CD8-positive, alpha-beta memory T cell (primary cell): ENCODE results near the gene CALN1. TPM values are rescaled to one million over a fixed set of nuclear protein-coding genes. Genes with fewer than 3 reads are reported as not detected.
"Not testable (repeated sequence)": the region's sequence is repeated elsewhere in the genome, so short reads cannot be mapped to it uniquely, and the experiment has no call there.

Source experiments
- CTCF ChIA-PET: fragments of 350-600 bp; sonication (Branson Sonifier 250); formaldehyde crosslinking; loops from one replicate; lab custom pipeline; 2021; ENCODE audit warnings: antibody characterized with exemption; lab: Charles Lee
- POLR2A ChIA-PET: fragments of 350-600 bp; sonication (Branson Sonifier 250); formaldehyde crosslinking; loops from one replicate; lab custom pipeline; 2021; ENCODE audit warnings: antibody characterized with exemption; lab: Charles Lee
- DNase-seq, 5 donors: peaks; one replicate each; pipeline versions ENCODE4 v3.0.0 to v3.0.0-alpha.2; 2020 to 2022; ENCODE audit warnings: mixed read lengths in 1 of 5
- H3K27ac ChIP-seq: one replicate; pipeline ENCODE4 v1.7.0; 2013; ENCODE audit warnings: low read depth, mild to moderate bottlenecking, low read length, moderate library complexity
- H3K27me3 ChIP-seq: 2 replicates; pipeline ENCODE4 v1.7.0; 2013; ENCODE audit warnings: low read length, mild to moderate bottlenecking; ENCODE audit not compliant: insufficient read depth, poor library complexity, severe bottlenecking
- H3K36me3 ChIP-seq: 2 replicates; pipeline ENCODE4 v1.7.0; 2013; ENCODE audit warnings: mild to moderate bottlenecking, low read length, moderate library complexity; ENCODE audit not compliant: insufficient read depth
- H3K4me1 ChIP-seq: 2 replicates; pipeline ENCODE4 v1.7.0; 2013; ENCODE audit warnings: mild to moderate bottlenecking, low read length, moderate library complexity; ENCODE audit not compliant: insufficient read depth
- H3K4me3 ChIP-seq: 2 replicates; pipeline ENCODE4 v1.7.0; 2013; ENCODE audit warnings: mild to moderate bottlenecking, low read length
- H3K9me3 ChIP-seq: 2 replicates; pipeline ENCODE4 v1.7.0; 2013; ENCODE audit warnings: mild to moderate bottlenecking, low read length
- H3K27ac Mint-ChIP-seq, 8 donors: one replicate each; pipeline ENCODE4 v1.8.0; 2020 to 2021; ENCODE audit warnings: mixed read lengths in 8 of 8, mild to moderate bottlenecking in 6 of 8, inconsistent platforms in 3 of 8, moderate library complexity in 3 of 8
- H3K27me3 Mint-ChIP-seq, 2 donors: one replicate each; pipeline ENCODE4 v1.8.0; 2020 to 2021; ENCODE audit warnings: mixed read lengths in 2 of 2, mild to moderate bottlenecking in 1 of 2, moderate library complexity in 1 of 2
- H3K36me3 Mint-ChIP-seq, 3 donors: one replicate each; pipeline ENCODE4 v1.8.0; 2020 to 2021; ENCODE audit warnings: mixed read lengths in 3 of 3, inconsistent platforms in 1 of 3, mild to moderate bottlenecking in 1 of 3
- H3K4me1 Mint-ChIP-seq, 3 donors: one replicate each; pipeline ENCODE4 v1.8.0; 2020 to 2021; ENCODE audit warnings: mixed read lengths in 3 of 3, inconsistent platforms in 1 of 3, mild to moderate bottlenecking in 1 of 3
- H3K4me3 Mint-ChIP-seq, 7 donors: one replicate each; pipeline ENCODE4 v1.8.0; 2020 to 2021; ENCODE audit warnings: mixed read lengths in 7 of 7, mild to moderate bottlenecking in 6 of 7, moderate library complexity in 4 of 7, inconsistent platforms in 2 of 7
- H3K9me3 Mint-ChIP-seq, 5 donors: one replicate each; pipeline ENCODE4 v1.8.0; 2020 to 2022; ENCODE audit warnings: mixed read lengths in 5 of 5, mild to moderate bottlenecking in 3 of 5, moderate library complexity in 2 of 5, inconsistent platforms in 1 of 5
- polyA plus RNA-seq: library from polyadenylated mRNA; unstranded; fragments of 300-500 nt; fragmentation: Illumina TruSeq; gene quantifications from one replicate; pipeline ENCODE4 v1.2.3, GENCODE V29; 2021
- total RNA-seq, 2 experiments: library from RNA; stranded (reverse); gene quantifications; one replicate each; pipeline ENCODE4 v1.2.3, GENCODE V29; 2021

CALN1 gene
- total and polyA plus RNA-seq, 3 experiments from 2014 or later = not detected

DNA sequence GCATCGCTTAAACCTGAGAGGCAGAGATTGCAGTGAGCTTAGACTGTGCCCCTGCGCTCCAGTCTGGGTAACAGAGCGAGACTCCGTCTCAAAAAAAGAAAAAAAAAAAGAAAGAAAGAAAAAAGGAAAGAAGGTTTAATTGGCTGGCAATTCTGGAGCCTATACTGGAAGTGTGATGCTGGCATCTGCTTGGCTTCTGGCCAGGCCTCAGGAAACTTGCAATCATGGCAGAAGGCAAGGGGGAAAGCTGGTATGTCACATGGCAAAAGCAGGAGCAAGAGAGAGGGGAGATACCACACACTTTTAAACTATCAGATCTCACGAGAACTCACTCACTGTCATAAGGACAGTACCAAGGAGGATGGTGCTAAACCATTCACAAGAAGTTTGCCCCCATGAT lies 190.0 kb downstream of the CALN1 start:
- H3K9me3 ChIP-seq = no peaks in the 10 kb centered on the region
- no peak overlapping the region for H3K27ac Mint-ChIP-seq
- no peaks in the 10 kb centered on the region for H3K27me3 ChIP-seq
- H3K27ac ChIP-seq = no peak overlapping the region
- ChIA-PET CTCF (no interaction called here), POLR2A (no interaction called here)
- H3K4me3 ChIP-seq = no peak overlapping the region
- no peaks in the 10 kb centered on the region for H3K36me3 ChIP-seq
- no peaks in the 10 kb centered on the region for H3K4me1 Mint-ChIP-seq
- no peaks in the 10 kb centered on the region for H3K27me3 Mint-ChIP-seq
- H3K9me3 Mint-ChIP-seq = peaks cover 0 to 22% (median 11%) of the 10 kb centered on the region in 5 donors
- no peak overlapping the region for H3K4me3 Mint-ChIP-seq
- no peaks in the 10 kb centered on the region for H3K4me1 ChIP-seq
- H3K36me3 Mint-ChIP-seq = no peaks in the 10 kb centered on the region
- DNase-seq = no peak

- CTCF ChIA-PET = no interaction called here
- H3K27ac Mint-ChIP-seq = no peak overlapping the region
These were observed 192.6 kb downstream of the CALN1 start for GRCh38 chr7:72219500-72219899.

GRCh38 chr7:72217151-72217550 lies 195.0 kb downstream of the CALN1 start:
- no peak overlapping the region for H3K27ac Mint-ChIP-seq
- peaks cover 3 to 15% (median 8%) of the 10 kb centered on the region in 5 donors for H3K9me3 Mint-ChIP-seq
- Histone ChIP-seq H3K9me3 (no peaks in the 10 kb centered on the region), H3K36me3 (no peaks in the 10 kb centered on the region), H3K27me3 (no peaks in the 10 kb centered on the region), H3K4me3 (no peak overlapping the region), H3K4me1 (no peaks in the 10 kb centered on the region), H3K27ac (no peak overlapping the region)
- no peaks in the 10 kb centered on the region for H3K36me3 Mint-ChIP-seq
- H3K4me1 Mint-ChIP-seq = no peaks in the 10 kb centered on the region
- no peak for DNase-seq
- H3K27me3 Mint-ChIP-seq = peaks cover 0 to 3% of the 10 kb centered on the region in 2 donors
- no peak overlapping the region for H3K4me3 Mint-ChIP-seq
- ChIA-PET CTCF (no interaction called here), POLR2A (no interaction called here)

More at GRCh38 chr7:72219500-72219899, 192.6 kb downstream of the CALN1 start:
- H3K9me3 ChIP-seq = no peaks in the 10 kb centered on the region
- Mint-ChIP-seq H3K9me3 (peaks cover 0 to 18% (median 7%) of the 10 kb centered on the region in 5 donors), H3K4me3 (no peak overlapping the region), H3K4me1 (no peaks in the 10 kb centered on the region), H3K36me3 (no peaks in the 10 kb centered on the region), H3K27me3 (no peaks in the 10 kb centered on the region)
- H3K36me3 ChIP-seq = no peaks in the 10 kb centered on the region
- no peak overlapping the region for H3K27ac ChIP-seq
- no peak for DNase-seq
- POLR2A ChIA-PET = no interaction called here
- no peak overlapping the region for H3K4me3 ChIP-seq
- H3K27me3 ChIP-seq = no peaks in the 10 kb centered on the region
- no peaks in the 10 kb centered on the region for H3K4me1 ChIP-seq

DNA sequence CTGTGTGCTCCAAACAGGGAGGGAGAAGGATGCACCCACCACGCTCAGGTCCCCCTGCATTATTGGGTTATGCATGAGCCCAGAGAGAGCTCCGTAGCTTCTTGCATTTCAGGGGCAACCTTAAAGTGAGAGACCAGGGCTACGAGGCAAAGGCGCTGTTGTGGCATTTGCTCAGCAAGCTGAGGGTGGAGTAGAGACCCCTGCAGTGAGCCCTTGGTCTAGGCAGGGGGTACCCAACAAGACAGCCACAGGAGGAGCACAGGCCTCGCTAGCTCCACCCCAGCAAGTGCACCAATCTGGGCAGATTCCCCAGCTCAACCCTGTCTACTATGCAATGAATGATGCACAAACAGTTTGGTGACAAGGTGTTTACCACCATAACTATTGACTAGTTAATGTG lies 198.4 kb downstream of the CALN1 start:
- Mint-ChIP-seq H3K27ac (no peak overlapping the region), H3K4me3 (no peak overlapping the region), H3K36me3 (no peaks in the 10 kb centered on the region), H3K27me3 (peaks cover 0 to 3% of the 10 kb centered on the region in 2 donors), H3K4me1 (no peaks in the 10 kb centered on the region), H3K9me3 (peaks cover 5 to 30% (median 13%) of the 10 kb centered on the region in 5 donors)
- CTCF ChIA-PET = no interaction called here
- no peaks in the 10 kb centered on the region for H3K36me3 ChIP-seq
- H3K27me3 ChIP-seq = no peaks in the 10 kb centered on the region
- no peaks in the 10 kb centered on the region for H3K9me3 ChIP-seq
- POLR2A ChIA-PET = no interaction called here
- no peaks in the 10 kb centered on the region for H3K4me1 ChIP-seq
- no peak for DNase-seq
- H3K27ac ChIP-seq = no peak overlapping the region
- no peak overlapping the region for H3K4me3 ChIP-seq

DNA sequence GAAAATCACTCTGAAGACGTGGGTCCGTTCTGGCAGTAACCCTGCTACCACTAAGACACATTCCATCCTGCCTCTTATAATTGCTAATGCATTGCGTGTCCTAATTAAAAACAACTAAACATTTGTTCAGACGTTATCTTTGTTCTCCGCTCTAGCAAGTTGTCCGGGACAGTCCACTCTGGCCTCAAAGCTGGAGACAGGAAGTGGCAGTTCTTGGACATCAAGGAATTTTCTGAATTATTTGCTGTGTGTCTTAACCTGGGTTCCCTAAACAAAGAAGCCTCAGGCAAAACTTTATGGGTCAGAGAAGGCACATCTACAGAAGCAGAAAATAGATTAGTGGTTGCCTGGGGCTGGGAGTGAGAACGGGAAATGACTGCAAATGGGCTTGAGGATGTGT lies 199.1 kb downstream of the CALN1 start:
- no peaks in the 10 kb centered on the region for H3K27me3 ChIP-seq
- Mint-ChIP-seq H3K4me1 (no peaks in the 10 kb centered on the region), H3K36me3 (no peaks in the 10 kb centered on the region), H3K27me3 (peaks cover 0 to 3% of the 10 kb centered on the region in 2 donors), H3K27ac (no peak overlapping the region), H3K4me3 (no peak overlapping the region), H3K9me3 (peaks cover 5 to 28% (median 11%) of the 10 kb centered on the region in 5 donors)
- POLR2A ChIA-PET = no interaction called here
- H3K27ac ChIP-seq = no peak overlapping the region
- H3K4me1 ChIP-seq = no peaks in the 10 kb centered on the region
- no peak for DNase-seq
- H3K36me3 ChIP-seq = no peaks in the 10 kb centered on the region
- no peak overlapping the region for H3K4me3 ChIP-seq
- CTCF ChIA-PET = no interaction called here
- no peaks in the 10 kb centered on the region for H3K9me3 ChIP-seq

- Mint-ChIP-seq H3K9me3 (peaks cover 5 to 26% (median 11%) of the 10 kb centered on the region in 5 donors), H3K36me3 (no peaks in the 10 kb centered on the region), H3K27ac (no peak overlapping the region), H3K27me3 (peaks cover 0 to 3% of the 10 kb centered on the region in 2 donors), H3K4me1 (no peaks in the 10 kb centered on the region), H3K4me3 (no peak overlapping the region)
- Histone ChIP-seq H3K36me3 (no peaks in the 10 kb centered on the region), H3K9me3 (no peaks in the 10 kb centered on the region), H3K27me3 (no peaks in the 10 kb centered on the region), H3K4me1 (no peaks in the 10 kb centered on the region), H3K4me3 (no peak overlapping the region), H3K27ac (no peak overlapping the region)
- POLR2A ChIA-PET = no interaction called here
- no peak for DNase-seq
- CTCF ChIA-PET = no interaction called here
These were observed 201.0 kb downstream of the CALN1 start for GRCh38 chr7:72211175-72211574.

- POLR2A ChIA-PET, H3K36me3 ChIP-seq, H3K27me3 Mint-ChIP-seq, H3K27ac Mint-ChIP-seq, CTCF ChIA-PET, H3K36me3 Mint-ChIP-seq, H3K9me3 ChIP-seq, H3K4me3 ChIP-seq, H3K4me1 ChIP-seq, H3K4me1 Mint-ChIP-seq, H3K27ac ChIP-seq, H3K27me3 ChIP-seq, DNase-seq, H3K4me3 Mint-ChIP-seq: not testable (repeated sequence)
- peaks cover 5 to 26% (median 11%) of the 10 kb centered on the region in 5 donors for H3K9me3 Mint-ChIP-seq
These were observed 203.1 kb downstream of the CALN1 start for GRCh38 chr7:72209006-72209405.

GRCh38 chr7:72196176-72196575 lies 216.0 kb downstream of the CALN1 start:
- no peak overlapping the region for H3K4me3 Mint-ChIP-seq
- H3K27ac Mint-ChIP-seq = no peak overlapping the region
- ChIA-PET CTCF (no interaction called here), POLR2A (no interaction called here)
- DNase-seq = no peak
- H3K4me1 Mint-ChIP-seq = no peaks in the 10 kb centered on the region
- Histone ChIP-seq H3K4me3 (no peak overlapping the region), H3K36me3 (no peaks in the 10 kb centered on the region), H3K4me1 (no peaks in the 10 kb centered on the region), H3K27me3 (no peaks in the 10 kb centered on the region), H3K9me3 (no peaks in the 10 kb centered on the region), H3K27ac (no peak overlapping the region)
- H3K36me3 Mint-ChIP-seq = no peaks in the 10 kb centered on the region
- peaks cover 0 to 7% (median 3%) of the 10 kb centered on the region in 5 donors for H3K9me3 Mint-ChIP-seq
- H3K27me3 Mint-ChIP-seq = no peaks in the 10 kb centered on the region

GRCh38 chr7:72190919-72191318 lies 221.2 kb downstream of the CALN1 start:
- CTCF ChIA-PET = no interaction called here
- POLR2A ChIA-PET = no interaction called here
- Mint-ChIP-seq H3K4me3 (no peak overlapping the region), H3K4me1 (no peaks in the 10 kb centered on the region), H3K9me3 (peaks cover 4 to 12% (median 5%) of the 10 kb centered on the region in 5 donors), H3K36me3 (no peaks in the 10 kb centered on the region), H3K27ac (no peak overlapping the region), H3K27me3 (no peaks in the 10 kb centered on the region)
- no peak for DNase-seq
- Histone ChIP-seq H3K27ac (no peak overlapping the region), H3K27me3 (no peaks in the 10 kb centered on the region), H3K9me3 (no peaks in the 10 kb centered on the region), H3K36me3 (no peaks in the 10 kb centered on the region), H3K4me3 (no peak overlapping the region), H3K4me1 (no peaks in the 10 kb centered on the region)
